Measurements from ENCODE around the gene NOTUM. TPM values are rescaled to one million over a fixed set of nuclear protein-coding genes. Genes with fewer than 3 reads are reported as not detected.
A peak's percentile ranks its signal among the peaks of the same experiment; 100 is the strongest.
"Not testable (repeated sequence)": the region's sequence is repeated elsewhere in the genome, so short reads cannot be mapped to it uniquely, and the experiment has no call there.

The NOTUM gene
- total RNA-seq, 6 donors from 2014 or later = 0.89 to 5.0 (median 2.3) TPM

- Histone ChIP-seq H3K27ac (no peak overlapping the region), H3K4me3 (no peak overlapping the region), H3K27me3 (no peaks in the 10 kb centered on the region), H3K9me3 (no peaks in the 10 kb centered on the region), H3K36me3 (peaks cover 7 to 50% (median 29%) of the 10 kb centered on the region in 4 donors), H3K4me1 (peaks cover 8 to 29% (median 18%) of the 10 kb centered on the region in 4 donors)
- peak in 1 of 2 donors; percentile 61 for DNase-seq
- TF ChIP-seq, protein P1, sequence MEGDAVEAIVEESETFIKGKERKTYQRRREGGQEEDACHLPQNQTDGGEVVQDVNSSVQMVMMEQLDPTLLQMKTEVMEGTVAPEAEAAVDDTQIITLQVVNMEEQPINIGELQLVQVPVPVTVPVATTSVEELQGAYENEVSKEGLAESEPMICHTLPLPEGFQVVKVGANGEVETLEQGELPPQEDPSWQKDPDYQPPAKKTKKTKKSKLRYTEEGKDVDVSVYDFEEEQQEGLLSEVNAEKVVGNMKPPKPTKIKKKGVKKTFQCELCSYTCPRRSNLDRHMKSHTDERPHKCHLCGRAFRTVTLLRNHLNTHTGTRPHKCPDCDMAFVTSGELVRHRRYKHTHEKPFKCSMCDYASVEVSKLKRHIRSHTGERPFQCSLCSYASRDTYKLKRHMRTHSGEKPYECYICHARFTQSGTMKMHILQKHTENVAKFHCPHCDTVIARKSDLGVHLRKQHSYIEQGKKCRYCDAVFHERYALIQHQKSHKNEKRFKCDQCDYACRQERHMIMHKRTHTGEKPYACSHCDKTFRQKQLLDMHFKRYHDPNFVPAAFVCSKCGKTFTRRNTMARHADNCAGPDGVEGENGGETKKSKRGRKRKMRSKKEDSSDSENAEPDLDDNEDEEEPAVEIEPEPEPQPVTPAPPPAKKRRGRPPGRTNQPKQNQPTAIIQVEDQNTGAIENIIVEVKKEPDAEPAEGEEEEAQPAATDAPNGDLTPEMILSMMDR (IDR thresholded peaks at IDR 0.05) = no peak
- TF ChIP-seq EP300 (IDR thresholded peaks at IDR 0.05) = no peak
- no peak for TF ChIP-seq POLR2A (IDR thresholded peaks at IDR 0.05)
- no peak for TF ChIP-seq POLR2AphosphoS5 (IDR thresholded peaks at IDR 0.05)
- ATAC-seq (ENCODE audit: low FRiP score in 2 of 2) = no peak
- WGBS, 2 donors = 93 to 95% methylated on average over 30 to 34 of the region's 35 CpGs
Observed at GRCh38 chr17:81983011-81983638, 22.1 kb upstream of the NOTUM start.

- H3K9me3 ChIP-seq = not testable (repeated sequence)
- peak overlapping the region in 1 of 4 donors; percentile 44 for H3K27ac ChIP-seq
- WGBS, 2 donors = 95 to 99% methylated on average over 12 of the region's 12 CpGs
Observed at GRCh38 chr17:81981511-81981910, 20.5 kb upstream of the NOTUM start.

GRCh38 chr17:81980707-81981343 is 19.8 kb upstream of the NOTUM start:
- peak in 1 of 2 donors; percentile 52 for ATAC-seq (ENCODE audit: low FRiP score in 2 of 2)
- Histone ChIP-seq H3K9me3 (no peaks in the 10 kb centered on the region), H3K27ac (peak overlapping the region in 3 of 4 donors; percentile 44 to 63 (median 61)), H3K36me3 (peaks cover 7 to 34% (median 26%) of the 10 kb centered on the region in 4 donors), H3K27me3 (no peaks in the 10 kb centered on the region), H3K4me1 (peaks cover 13 to 42% (median 26%) of the 10 kb centered on the region in 4 donors), H3K4me3 (no peak overlapping the region)
- 60 to 65% methylated on average over 9 of the region's 9 CpGs for WGBS, 2 donors
- no peak for TF ChIP-seq POLR2A (IDR thresholded peaks at IDR 0.05)
- TF ChIP-seq POLR2AphosphoS5 (IDR thresholded peaks at IDR 0.05) = no peak
- peak in 1 of 2 donors; percentile 72 for DNase-seq

More at GRCh38 chr17:81981511-81981910, 20.5 kb upstream of the NOTUM start:
- peaks cover 7 to 41% (median 29%) of the 10 kb centered on the region in 4 donors for H3K36me3 ChIP-seq
- H3K4me3 ChIP-seq; H3K27me3 ChIP-seq; ATAC-seq (ENCODE audit: low FRiP score in 2 of 2); DNase-seq: not testable (repeated sequence)
- peaks cover 12 to 38% (median 23%) of the 10 kb centered on the region in 4 donors for H3K4me1 ChIP-seq

GRCh38 chr17:81980122-81980521 is 19.1 kb upstream of the NOTUM start:
- Histone ChIP-seq H3K27me3 (no peaks in the 10 kb centered on the region), H3K9me3 (no peaks in the 10 kb centered on the region), H3K4me3 (no peak overlapping the region), H3K27ac (peak overlapping the region; percentile 2 to 63 (median 52)), H3K4me1 (peaks cover 13 to 42% (median 26%) of the 10 kb centered on the region in 4 donors), H3K36me3 (peaks cover 4 to 27% (median 19%) of the 10 kb centered on the region in 4 donors)
- TF ChIP-seq, protein P1 (IDR thresholded peaks at IDR 0.05) = no peak
- no peak for TF ChIP-seq EP300 (IDR thresholded peaks at IDR 0.05)
- WGBS, 2 donors = 90 to 98% methylated on average over 4 of the region's 4 CpGs
- DNase-seq (no peak), ATAC-seq (ENCODE audit: low FRiP score in 2 of 2) (no peak)

DNA sequence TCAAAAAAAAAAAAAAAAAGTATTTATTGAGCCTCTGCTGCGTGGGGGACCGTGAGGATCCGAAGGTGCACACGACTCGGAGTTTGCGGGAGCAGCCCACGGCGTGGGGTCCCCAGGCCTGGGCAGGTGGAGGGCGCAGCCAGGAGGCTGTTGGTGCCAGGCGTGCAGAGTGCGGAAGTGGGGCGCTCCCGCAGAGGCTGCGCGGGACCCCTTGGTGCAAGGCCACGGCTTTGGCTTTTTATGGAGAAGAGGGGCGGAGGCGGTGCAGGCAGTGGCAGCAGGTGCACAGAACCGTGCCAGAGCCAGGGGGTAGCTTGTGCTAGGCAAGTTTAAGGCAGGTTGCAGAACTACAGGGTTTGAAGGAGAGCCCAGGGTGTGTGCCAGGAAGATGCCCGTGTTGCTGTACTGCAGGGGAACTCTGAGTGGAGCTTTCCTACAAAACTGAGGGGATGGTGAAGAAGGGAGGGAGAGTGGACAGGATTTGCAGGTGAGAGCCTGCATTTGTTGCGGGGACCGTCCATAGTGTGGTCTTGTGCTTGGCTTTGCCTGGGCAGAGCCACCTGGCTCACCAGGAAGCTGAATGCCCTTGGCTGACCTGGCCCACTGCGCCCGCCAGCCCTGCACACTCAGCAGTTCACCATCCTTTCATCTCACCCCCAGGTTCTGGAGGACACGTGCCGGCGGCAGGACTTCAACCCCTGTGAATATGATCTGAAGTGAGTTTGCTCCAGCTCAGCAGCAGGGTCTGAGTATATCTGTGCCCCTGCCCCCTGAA is 17.7 kb upstream of the NOTUM start:
- TF ChIP-seq POLR2AphosphoS5 (IDR thresholded peaks at IDR 0.05) (no peak), EP300 (IDR thresholded peaks at IDR 0.05) (no peak), POLR2A (IDR thresholded peaks at IDR 0.05) (no peak)
- TF ChIP-seq, protein P1 (IDR thresholded peaks at IDR 0.05) = no peak
- Histone ChIP-seq H3K36me3 (peaks cover 0 to 13% (median 5%) of the 10 kb centered on the region in 4 donors), H3K27me3 (no peaks in the 10 kb centered on the region), H3K4me1 (peaks cover 13 to 42% (median 26%) of the 10 kb centered on the region in 4 donors), H3K4me3 (peak overlapping the region in 3 of 4 donors; percentile 83 to 95 (median 89)), H3K27ac (peak overlapping the region in 1 of 4 donors; percentile 93), H3K9me3 (no peaks in the 10 kb centered on the region)
- no peak for ATAC-seq (ENCODE audit: low FRiP score in 2 of 2)
- peak in 1 of 2 donors; percentile 79 for DNase-seq
- 90 to 92% methylated on average over 23 to 27 of the region's 27 CpGs for WGBS, 2 donors

Measured in upper lobe of left lung (tissue), 6 donors.